ENCODE data around the gene PRKCA. TPM values are rescaled to one million over a fixed set of nuclear protein-coding genes. Genes with fewer than 3 reads are reported as not detected.
A peak's percentile ranks its signal among the peaks of the same experiment; 100 is the strongest.

Gene PRKCA
- total RNA-seq, 2 experiments from 2014 or later, result 84.4 to 87.9 TPM

DNA sequence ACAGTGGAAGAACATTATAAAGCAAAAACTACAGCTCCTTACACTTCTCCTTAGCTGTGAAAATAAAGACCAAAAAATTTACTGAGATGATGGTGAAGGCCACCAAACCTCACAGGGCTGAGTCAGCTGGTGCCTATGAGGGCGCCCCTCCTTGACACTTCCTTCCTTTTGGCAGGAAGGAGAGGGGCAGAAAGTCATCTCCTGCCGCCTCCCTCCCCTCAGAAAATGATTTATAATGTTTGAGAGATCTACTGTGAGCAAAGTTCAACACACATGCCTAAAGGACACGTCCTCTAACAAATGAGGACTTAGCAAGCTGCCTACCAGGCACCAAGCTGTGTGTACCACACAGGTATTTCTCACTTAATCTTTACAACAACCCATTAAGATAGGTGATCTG, 245.7 kb downstream of the PRKCA start:
- intact Hi-C loops (cut with micrococcal nuclease), result loop anchor here (10.0 kb wide), 1 partner anchor 243 kb away; the partner anchor contains the start of gene PRKCA
- ChIA-PET CTCF (interaction anchor here (2.4 kb wide), 1 partner anchor 19 kb away, joined by 19 read pairs; no protein-coding TSS in a partner anchor), POLR2A (interaction anchor here (1.0 kb wide), 1 partner anchor 81 kb away, joined by 3 read pairs; no protein-coding TSS in a partner anchor)
- Mint-ChIP-seq H3K9me3 (peaks cover 14% of the 10 kb centered on the region), H3K36me3 (ENCODE audit: low read depth) (peaks cover 27% of the 10 kb centered on the region), H3K4me3 (peak overlapping the region; percentile 18), H3K27me3 (no peaks in the 10 kb centered on the region), H3K27ac (peak overlapping the region; percentile 23), H3K4me1 (ENCODE audit: low read depth) (peaks cover 49% of the 10 kb centered on the region)
- ATAC-seq (peak; percentile 83), DNase-seq (peak; percentile 79)
- TF ChIP-seq, protein P1, sequence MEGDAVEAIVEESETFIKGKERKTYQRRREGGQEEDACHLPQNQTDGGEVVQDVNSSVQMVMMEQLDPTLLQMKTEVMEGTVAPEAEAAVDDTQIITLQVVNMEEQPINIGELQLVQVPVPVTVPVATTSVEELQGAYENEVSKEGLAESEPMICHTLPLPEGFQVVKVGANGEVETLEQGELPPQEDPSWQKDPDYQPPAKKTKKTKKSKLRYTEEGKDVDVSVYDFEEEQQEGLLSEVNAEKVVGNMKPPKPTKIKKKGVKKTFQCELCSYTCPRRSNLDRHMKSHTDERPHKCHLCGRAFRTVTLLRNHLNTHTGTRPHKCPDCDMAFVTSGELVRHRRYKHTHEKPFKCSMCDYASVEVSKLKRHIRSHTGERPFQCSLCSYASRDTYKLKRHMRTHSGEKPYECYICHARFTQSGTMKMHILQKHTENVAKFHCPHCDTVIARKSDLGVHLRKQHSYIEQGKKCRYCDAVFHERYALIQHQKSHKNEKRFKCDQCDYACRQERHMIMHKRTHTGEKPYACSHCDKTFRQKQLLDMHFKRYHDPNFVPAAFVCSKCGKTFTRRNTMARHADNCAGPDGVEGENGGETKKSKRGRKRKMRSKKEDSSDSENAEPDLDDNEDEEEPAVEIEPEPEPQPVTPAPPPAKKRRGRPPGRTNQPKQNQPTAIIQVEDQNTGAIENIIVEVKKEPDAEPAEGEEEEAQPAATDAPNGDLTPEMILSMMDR (IDR thresholded peaks at IDR 0.05), result no peak

DNA sequence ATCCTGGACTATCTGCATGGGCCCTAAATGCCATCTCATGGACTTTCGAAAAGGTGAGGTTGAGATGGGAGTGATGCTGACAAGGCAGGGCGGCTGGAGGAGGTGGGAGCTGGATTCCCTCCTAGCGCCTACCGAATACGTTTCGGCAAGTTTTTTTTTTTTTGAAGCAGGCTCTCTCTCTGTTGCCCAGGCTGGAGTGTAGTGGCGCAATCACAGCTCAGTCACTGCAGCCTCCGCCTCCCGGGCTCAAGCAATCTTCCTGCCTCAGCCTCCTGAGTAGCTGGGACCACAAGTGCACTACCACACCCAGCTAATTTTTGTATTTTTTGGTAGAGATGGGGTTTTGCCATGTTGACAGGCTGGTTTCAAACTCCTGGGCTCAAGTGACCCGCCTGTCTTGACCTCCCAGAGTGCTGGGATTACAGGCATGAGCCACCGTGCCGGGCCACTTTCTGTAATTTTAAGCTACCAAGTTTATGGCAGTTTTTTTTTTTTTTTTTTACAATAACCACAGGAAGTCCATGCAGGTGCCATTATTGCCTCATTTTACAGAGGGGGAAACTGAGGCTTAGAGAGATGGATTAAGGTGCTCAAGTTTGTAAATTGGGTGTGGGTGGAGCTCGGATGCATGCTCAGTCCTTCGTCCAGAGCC, 246.4 kb downstream of the PRKCA start:
- DNase-seq, result no peak
- Mint-ChIP-seq H3K27ac (peak overlapping the region; percentile 23), H3K27me3 (no peaks in the 10 kb centered on the region), H3K4me1 (ENCODE audit: low read depth) (peaks cover 43% of the 10 kb centered on the region), H3K4me3 (no peak overlapping the region), H3K36me3 (ENCODE audit: low read depth) (peaks cover 29% of the 10 kb centered on the region), H3K9me3 (peaks cover 14% of the 10 kb centered on the region)
- TF ChIP-seq, protein P1 (IDR thresholded peaks at IDR 0.05), result no peak
- ChIA-PET CTCF (interaction anchor here (0.6 to 2.4 kb wide), 2 partner anchors 18 to 293 kb away, joined by 3 to 19 read pairs; no protein-coding TSS in a partner anchor), POLR2A (interaction anchor here (0.6 to 1.0 kb wide), 4 partner anchors 23 to 82 kb away, joined by 3 read pairs; no protein-coding TSS in a partner anchor)
- intact Hi-C loops (cut with micrococcal nuclease), result loop anchor here (10.0 kb wide), 1 partner anchor 244 kb away; the partner anchor contains the start of gene PRKCA
- ATAC-seq, result no peak

DNA sequence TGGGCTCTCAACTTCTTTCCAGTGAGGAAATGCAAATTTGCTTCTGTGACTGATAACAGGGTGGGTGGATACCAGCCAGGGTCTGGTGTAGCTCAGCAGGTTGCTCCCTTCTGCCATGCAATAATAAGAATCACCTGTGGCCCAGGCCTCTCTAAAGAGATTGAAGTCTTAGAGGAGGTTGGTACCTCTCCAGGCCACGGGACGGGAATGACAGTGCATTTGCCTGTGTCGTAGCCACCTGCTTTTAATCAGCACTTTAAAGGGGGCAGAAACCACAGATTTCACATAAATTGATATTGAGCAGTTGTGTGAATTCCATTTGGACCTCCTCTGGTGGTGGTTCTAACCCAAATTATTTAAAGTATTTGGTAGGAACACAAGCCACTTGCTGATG, 246.9 kb downstream of the PRKCA start:
- TF ChIP-seq, protein P1 (IDR thresholded peaks at IDR 0.05), result no peak
- DNase-seq, result no peak
- ChIA-PET CTCF (interaction anchor here (2.4 kb wide), 1 partner anchor 18 kb away, joined by 19 read pairs; no protein-coding TSS in a partner anchor), POLR2A (interaction anchor here (0.6 to 0.8 kb wide), 2 partner anchors 24 to 44 kb away, joined by 3 read pairs; no protein-coding TSS in a partner anchor)
- no peaks in the 10 kb centered on the region for H3K27me3 Mint-ChIP-seq
- peaks cover 43% of the 10 kb centered on the region for H3K4me1 Mint-ChIP-seq (ENCODE audit: low read depth)
- H3K36me3 Mint-ChIP-seq (ENCODE audit: low read depth), result peaks cover 28% of the 10 kb centered on the region
- H3K27ac Mint-ChIP-seq, result no peak overlapping the region
- peaks cover 14% of the 10 kb centered on the region for H3K9me3 Mint-ChIP-seq
- no peak overlapping the region for H3K4me3 Mint-ChIP-seq
- no peak for ATAC-seq
- intact Hi-C loops (cut with micrococcal nuclease), result loop anchor here (10.0 kb wide), 1 partner anchor 245 kb away; the partner anchor contains the start of gene PRKCA

DNA sequence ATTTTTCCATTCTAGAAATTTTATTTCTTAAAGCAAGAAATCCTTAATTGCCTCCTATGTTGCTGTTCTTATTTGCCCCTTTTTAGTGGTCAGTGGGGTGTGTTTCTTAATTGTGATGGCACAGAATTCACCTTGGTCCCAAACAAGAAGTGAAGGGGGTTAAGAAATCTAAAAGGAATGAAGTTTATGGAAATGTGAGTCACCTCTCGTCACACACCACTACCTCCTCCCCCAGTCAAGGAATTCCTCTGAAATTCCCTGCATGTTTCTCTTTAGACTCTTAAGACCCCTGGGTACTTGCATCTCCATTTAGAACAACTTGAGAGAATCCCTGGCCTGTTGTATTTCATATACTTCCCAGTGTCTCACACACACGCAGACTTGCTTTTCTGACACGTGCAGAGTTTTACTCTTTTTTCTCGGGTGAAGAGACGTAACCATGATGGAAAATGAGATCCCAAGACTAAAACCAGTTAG, 247.4 kb downstream of the PRKCA start:
- Mint-ChIP-seq H3K36me3 (ENCODE audit: low read depth) (peaks cover 28% of the 10 kb centered on the region), H3K27me3 (no peaks in the 10 kb centered on the region), H3K27ac (no peak overlapping the region), H3K9me3 (peaks cover 14% of the 10 kb centered on the region), H3K4me3 (no peak overlapping the region), H3K4me1 (ENCODE audit: low read depth) (peaks cover 43% of the 10 kb centered on the region)
- TF ChIP-seq, protein P1 (IDR thresholded peaks at IDR 0.05), result no peak
- CTCF ChIA-PET, result interaction anchor here (2.4 kb wide), 1 partner anchor 17 kb away, joined by 19 read pairs; no protein-coding TSS in a partner anchor
- no peak for DNase-seq
- intact Hi-C loops (cut with micrococcal nuclease), result loop anchor here (10.0 kb wide), 1 partner anchor 245 kb away; the partner anchor contains the start of gene PRKCA
- POLR2A ChIA-PET, result no interaction called here
- ATAC-seq, result no peak

DNA sequence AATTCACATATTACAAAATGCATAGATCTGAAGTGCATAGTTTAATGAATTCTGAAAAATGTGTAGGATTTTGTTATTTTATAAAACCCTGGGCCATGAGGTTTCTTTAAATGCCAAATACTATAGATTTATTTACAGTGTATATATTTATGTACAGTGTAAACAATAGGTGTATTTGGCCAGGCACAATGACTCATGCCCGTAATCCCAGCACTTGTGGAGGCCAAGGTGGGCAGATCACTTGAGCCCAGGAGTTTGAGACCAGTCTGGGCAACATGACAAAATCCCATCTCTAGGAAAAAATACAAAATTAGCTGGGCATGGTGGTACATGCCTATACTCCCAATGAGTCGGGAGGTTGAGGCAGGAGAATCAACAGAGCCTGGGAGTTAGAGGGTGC, 249.4 kb downstream of the PRKCA start:
- Mint-ChIP-seq H3K4me1 (ENCODE audit: low read depth) (peaks cover 35% of the 10 kb centered on the region), H3K27me3 (no peaks in the 10 kb centered on the region), H3K9me3 (peaks cover under 1% of the 10 kb centered on the region), H3K4me3 (no peak overlapping the region), H3K27ac (no peak overlapping the region), H3K36me3 (ENCODE audit: low read depth) (peaks cover 21% of the 10 kb centered on the region)
- POLR2A ChIA-PET, result interaction anchor here (0.6 kb wide), 1 partner anchor 242 kb away, joined by 3 read pairs; no protein-coding TSS in a partner anchor
- CTCF ChIA-PET, result no interaction called here
- intact Hi-C loops (cut with micrococcal nuclease), result no loop called here
- TF ChIP-seq, protein P1 (IDR thresholded peaks at IDR 0.05), result no peak
- DNase-seq (no peak), ATAC-seq (no peak)
